SK-N-SH (cell line): ENCODE measurements around the gene GRM2. TPM values are rescaled to one million over a fixed set of nuclear protein-coding genes. Genes with fewer than 3 reads are reported as not detected.

ENCODE experiments used
- CTCF ChIA-PET: fragments of 300-600, 350-600 bp; formaldehyde crosslinking; extraction: SDS; loops from one replicate; lab custom pipeline; 2021; lab: Yijun Ruan, JAX
- POLR2A ChIA-PET: fragments of 350-600 bp; sonication (Branson Sonifier 250); formaldehyde crosslinking; extraction: SDS; loops from one replicate; lab custom pipeline; 2020; ENCODE audit warnings: antibody characterized with exemption, inconsistent platforms; lab: Yijun Ruan, JAX
- DNase-seq: peaks from one replicate; pipeline ENCODE4 v3.0.0; 2012
- H2AFZ ChIP-seq: fragments of 200-600 bp; sonication (generic); 2 replicates; pipeline ENCODE4 v1.8.1; 2016; ENCODE audit warnings: antibody characterized with exemption, mild to moderate bottlenecking, low read depth
- H3F3A ChIP-seq: fragments of 200-600 bp; sonication (generic); replicated peaks from 2 replicates; pipeline ENCODE3; 2016; ENCODE audit warnings: antibody characterized with exemption, mild to moderate bottlenecking; ENCODE audit not compliant: insufficient read depth
- H3K27ac ChIP-seq, 2 experiments: fragments of 200-500 bp in 1 of 2; fragments of 200-600 bp in 1 of 2; sonication (Bioruptor generic) in 1 of 2; sonication (generic), shearing (Covaris generic) in 1 of 2; 2 replicates each; pipeline versions ENCODE4 v1.5.1 to v1.6.1; 2014 to 2016; ENCODE audit warnings: low read depth in 2 of 2, inconsistent platforms in 1 of 2, low read length in 1 of 2, mild to moderate bottlenecking in 1 of 2, mixed read lengths in 1 of 2
- H3K27me3 ChIP-seq: fragments of 200-600 bp; sonication (generic), shearing (Covaris generic); 2 replicates; pipeline ENCODE4 v1.6.1; 2016; ENCODE audit warnings: mixed run types; ENCODE audit not compliant: insufficient read depth
- H3K36me3 ChIP-seq, 2 experiments: fragments of 200-500 bp in 1 of 2; fragments of 200-600 bp in 1 of 2; sonication (Bioruptor generic) in 1 of 2; sonication (generic) in 1 of 2; replicated peaks in 1 of 2; 2 replicates each; pipeline versions ENCODE3 to v1.5.1; 2014 to 2016; ENCODE audit warnings: low read length in 1 of 2, mild to moderate bottlenecking in 1 of 2; ENCODE audit not compliant: insufficient read depth in 2 of 2, control insufficient read depth in 1 of 2
- H3K4me1 ChIP-seq, 2 experiments: fragments of 200-500 bp in 1 of 2; fragments of 200-600 bp in 1 of 2; sonication (Bioruptor generic) in 1 of 2; sonication (generic), shearing (Covaris generic) in 1 of 2; 2 replicates each; pipeline versions ENCODE4 v1.5.1 to v1.6.1; 2014 to 2016; ENCODE audit warnings: low read depth in 1 of 2, low read length in 1 of 2, mixed run types in 1 of 2; ENCODE audit not compliant: insufficient read depth in 2 of 2, control insufficient read depth in 1 of 2
- H3K4me2 ChIP-seq: fragments of 200-600 bp; sonication (generic), shearing (Covaris generic); 2 replicates; pipeline ENCODE4 v1.6.1; 2017; ENCODE audit warnings: mixed run types
- H3K4me3 ChIP-seq, 2 experiments: fragments of 200-500 bp in 1 of 2; fragments of 200-600 bp in 1 of 2; sonication (Bioruptor generic) in 1 of 2; sonication (generic), shearing (Covaris generic) in 1 of 2; 2 replicates each; pipeline versions ENCODE4 v1.5.1 to v1.8.1; 2014 to 2016; ENCODE audit warnings: low read depth in 2 of 2, inconsistent platforms in 1 of 2, low read length in 1 of 2, mild to moderate bottlenecking in 1 of 2, mixed read lengths in 1 of 2, moderate library complexity in 1 of 2
- H3K79me2 ChIP-seq: fragments of 200-600 bp; sonication (generic); 2 replicates; pipeline ENCODE4 v1.8.1; 2017; ENCODE audit warnings: mild to moderate bottlenecking; ENCODE audit not compliant: insufficient read depth
- H3K9ac ChIP-seq: fragments of 200-600 bp; sonication (generic); 2 replicates; pipeline ENCODE4 v1.6.1; 2017; ENCODE audit warnings: mixed run types
- H3K9me2 ChIP-seq: fragments of 200-600 bp; sonication (generic); 2 replicates; pipeline ENCODE4 v1.6.1; 2017; ENCODE audit warnings: mixed run types
- H3K9me3 ChIP-seq: fragments of 200-600 bp; sonication (generic); 2 replicates; pipeline ENCODE4 v1.6.1; 2017; ENCODE audit warnings: mixed run types, mild to moderate bottlenecking, moderate library complexity
- H4K20me1 ChIP-seq: fragments of 200-600 bp; sonication (generic); 2 replicates; pipeline ENCODE4 v1.6.1; 2017; ENCODE audit warnings: mild to moderate bottlenecking, mixed run types; ENCODE audit not compliant: insufficient read depth
- CHD2 ChIP-seq: fragments of 150-350 bp; IDR thresholded peaks from 2 replicates; pipeline ENCODE4 v1.6.1; 2018; ENCODE audit warnings: low read length; ENCODE audit not compliant: partially characterized antibody
- FOSL2 ChIP-seq: IDR thresholded peaks from 2 replicates; pipeline ENCODE4 v1.4.0; 2012; ENCODE audit warnings: low read depth, mild to moderate bottlenecking, moderate library complexity, borderline replicate concordance
- FOXJ3 ChIP-seq: sonication (generic); formaldehyde crosslinking; IDR thresholded peaks from 2 replicates; pipeline ENCODE4 v1.5.1; 2020; ENCODE audit warnings: mild to moderate bottlenecking, missing genetic modification reagents
- FOXM1 ChIP-seq: IDR thresholded peaks from 2 replicates; pipeline ENCODE4 v1.4.0; 2012; ENCODE audit warnings: low read depth, mild to moderate bottlenecking
- JUND ChIP-seq: IDR thresholded peaks from 2 replicates; pipeline ENCODE4 v1.4.0; 2012
- MEF2A ChIP-seq: IDR thresholded peaks from 2 replicates; pipeline ENCODE4 v1.4.0; 2012; ENCODE audit warnings: low read depth, borderline replicate concordance
- NFIC ChIP-seq: IDR thresholded peaks from 2 replicates; pipeline ENCODE4 v1.4.0; 2012; ENCODE audit warnings: borderline replicate concordance
- NRF1 ChIP-seq: IDR thresholded peaks from 2 replicates; pipeline ENCODE4 v1.6.1; 2012; ENCODE audit warnings: low read depth, mild to moderate bottlenecking, low read length
- PBX3 ChIP-seq: IDR thresholded peaks from 2 replicates; pipeline ENCODE4; 2012
- RAD21 ChIP-seq: IDR thresholded peaks from 2 replicates; pipeline ENCODE4 v1.6.1; 2012; ENCODE audit warnings: mild to moderate bottlenecking, low read length
- REST ChIP-seq: IDR thresholded peaks from 2 replicates; pipeline ENCODE4 v1.6.1; 2012; ENCODE audit warnings: mild to moderate bottlenecking, low read depth, low read length, moderate library complexity
- RXRA ChIP-seq: IDR thresholded peaks from 2 replicates; pipeline ENCODE4 v1.4.0; 2012; ENCODE audit warnings: low read depth, mild to moderate bottlenecking, borderline replicate concordance
- SIN3A ChIP-seq: IDR thresholded peaks from 2 replicates; pipeline ENCODE4 v1.6.1; 2012; ENCODE audit warnings: low read depth, mild to moderate bottlenecking, low read length, moderate library complexity, borderline replicate concordance
- TCF12 ChIP-seq: IDR thresholded peaks from 2 replicates; pipeline ENCODE4 v1.4.0; 2012
- TEAD4 ChIP-seq: IDR thresholded peaks from 2 replicates; pipeline ENCODE4 v1.4.0; 2012; ENCODE audit warnings: mild to moderate bottlenecking, borderline replicate concordance; ENCODE audit not compliant: insufficient read depth
- USF1 ChIP-seq: IDR thresholded peaks from 2 replicates; pipeline ENCODE4 v1.4.0; 2012; ENCODE audit warnings: low read depth, borderline replicate concordance
- YY1 ChIP-seq: IDR thresholded peaks from 2 replicates; pipeline ENCODE4 v1.4.0; 2012; ENCODE audit warnings: low read depth, mild to moderate bottlenecking
- ZBTB33 ChIP-seq: IDR thresholded peaks from 2 replicates; pipeline ENCODE4 v1.4.0; 2012; ENCODE audit warnings: low read depth, borderline replicate concordance
- WGBS: methylation state at CpG from one replicate; pipeline ENCODE4 v1.1.6; 2017; ENCODE audit warnings: low lambda C conversion rate; 5-methylcytosine and 5-hydroxymethylcytosine counted together
- polyA plus RNA-seq, 3 experiments: library from polyadenylated mRNA; depleted of rRNA; stranded (reverse); fragments of >200 nt; gene quantifications; 2 replicates each; pipeline ENCODE4 v1.2.3, GENCODE V29; 2012

The GRM2 gene
- polyA plus RNA-seq, 1 of the 3 experiments (the other 2 are of a cell fraction) = 0.15 TPM

- Histone ChIP-seq H3K79me2 (peaks cover 16% of the 10 kb centered on the region; the same call in 1 of the 2 replicates), H3K27me3 (no peaks in the 10 kb centered on the region), H4K20me1 (peaks cover 26% of the 10 kb centered on the region), H3K9ac (no peak overlapping the region), H3K9me2 (no peaks in the 10 kb centered on the region), H3K4me3 (no peak overlapping the region), H3K4me2 (no peak overlapping the region), H3K27ac (no peak overlapping the region), H2AFZ (no peak overlapping the region), H3K36me3 (peaks cover 6 to 37% of the 10 kb centered on the region in 2 experiments), H3K9me3 (no peaks in the 10 kb centered on the region), H3K4me1 (peaks cover 4 to 11% of the 10 kb centered on the region in 2 experiments; a peak in 2 of 4 replicates), H3F3A (peaks cover 3% of the 10 kb centered on the region)
- no peak for TF ChIP-seq RXRA
- TF ChIP-seq CHD2 = no peak
- no peak for TF ChIP-seq PBX3
- TF ChIP-seq RAD21 = no peak
- TF ChIP-seq FOXM1 = no peak
- TF ChIP-seq TEAD4 = no peak
- no peak for TF ChIP-seq NRF1
- no peak for TF ChIP-seq FOSL2
- no peak for TF ChIP-seq TCF12
- TF ChIP-seq SIN3A = no peak
- no peak for TF ChIP-seq REST
- TF ChIP-seq JUND = no peak
- TF ChIP-seq FOXJ3 (CRISPR knock-in tag) = no peak
- TF ChIP-seq MEF2A = no peak
- TF ChIP-seq ZBTB33 = no peak
- no peak for TF ChIP-seq YY1
- no peak for TF ChIP-seq USF1
- no peak for TF ChIP-seq NFIC
- ChIA-PET CTCF (interaction anchor here (0.9 to 6.8 kb wide), 3 partner anchors 9 to 177 kb away, joined by 4 to 125 read pairs (median 7); partner anchors contain the start of gene DCAF1), POLR2A (no interaction called here)
- WGBS = no CpG with 5 or more reads among the region's 1 CpG
- DNase-seq = no peak
Observed at GRCh38 chr3:51678186-51678585, 28.7 kb upstream of the GRM2 start.
